HEK293 (cell line): ENCODE data around the gene OOSP2.
"Not testable (repeated sequence)": the region's sequence is repeated elsewhere in the genome, so short reads cannot be mapped to it uniquely, and the experiment has no call there.

Source experiments
- CTCF ChIA-PET: fragments of 350-600 bp; formaldehyde crosslinking; extraction: SDS; loops from one replicate; lab custom pipeline; 2021; ENCODE audit warnings: antibody characterized with exemption; lab: Yijun Ruan, JAX
- POLR2A ChIA-PET: fragments of 300-600 bp; formaldehyde crosslinking; extraction: SDS; loops from one replicate; lab custom pipeline; 2020; ENCODE audit warnings: antibody characterized with exemption, inconsistent platforms; lab: Yijun Ruan, JAX
- H3K27ac ChIP-seq: fragments of 200-500 bp; sonication (Bioruptor generic); 2 replicates; pipeline ENCODE4 v1.5.1; 2014; ENCODE audit warnings: low read depth, low read length, control low read depth, inconsistent platforms; ENCODE audit errors: extremely low read depth
- H3K36me3 ChIP-seq, 2 experiments: fragments of 200-500 bp in 1 of 2; sonication (Bioruptor generic) in 1 of 2; 1 replicate in 1 of 2; 2 replicates in 1 of 2; pipeline ENCODE4 v1.5.1; 2014 to 2017; ENCODE audit warnings: inconsistent platforms in 2 of 2, low read length in 2 of 2; ENCODE audit not compliant: control insufficient read depth in 2 of 2, insufficient read depth in 1 of 2
- H3K4me1 ChIP-seq: fragments of 200-500 bp; sonication (Bioruptor generic); 2 replicates; pipeline ENCODE4 v1.5.1; 2014; ENCODE audit warnings: mild to moderate bottlenecking, low read length, inconsistent platforms; ENCODE audit not compliant: control insufficient read depth, insufficient read depth
- H3K4me3 ChIP-seq: 2 replicates; pipeline ENCODE4 v1.5.1; 2011; ENCODE audit warnings: low read depth, mild to moderate bottlenecking, control low read depth, low read length, moderate library complexity
- H3K9me3 ChIP-seq: fragments of 200-500 bp; sonication (Bioruptor generic); 2 replicates; pipeline ENCODE4 v1.5.1; 2014; ENCODE audit warnings: low read depth, low read length, inconsistent platforms; ENCODE audit not compliant: control insufficient read depth, insufficient read depth
- HOXC10 ChIP-seq: sonication (generic); formaldehyde crosslinking; IDR thresholded peaks from 2 replicates; pipeline ENCODE4 v1.8.1; 2023; ENCODE audit warnings: mild to moderate bottlenecking, missing genetic modification reagents
- ZEB2 ChIP-seq: fragments of 450-650 bp; formaldehyde crosslinking; IDR thresholded peaks from 2 replicates; pipeline ENCODE4 v1.5.1; 2016; ENCODE audit warnings: missing biosample characterization, missing genetic modification characterization
- ZNF112 ChIP-seq: fragments of 450-650 bp; formaldehyde crosslinking; IDR thresholded peaks from 2 replicates; pipeline ENCODE4 v1.5.0; 2017; ENCODE audit warnings: missing biosample characterization, missing genetic modification characterization
- ZNF19 ChIP-seq: fragments of 450-650 bp; formaldehyde crosslinking; IDR thresholded peaks from 2 replicates; pipeline ENCODE4; 2016; ENCODE audit warnings: missing biosample characterization, missing genetic modification characterization, low read depth
- ZNF221 ChIP-seq: fragments of 450-650 bp; formaldehyde crosslinking; IDR thresholded peaks from 2 replicates; pipeline ENCODE4 v1.5.1; 2017; ENCODE audit warnings: missing biosample characterization, missing genetic modification characterization, borderline replicate concordance
- ZNF266 ChIP-seq: fragments of 450-650 bp; formaldehyde crosslinking; IDR thresholded peaks from 2 replicates; pipeline ENCODE4 v1.5.1; 2016; ENCODE audit warnings: missing biosample characterization, missing genetic modification characterization, low read depth
- ZNF404 ChIP-seq: fragments of 450-650 bp; formaldehyde crosslinking; IDR thresholded peaks from 2 replicates; pipeline ENCODE4 v1.5.1; 2017; ENCODE audit warnings: missing biosample characterization, missing genetic modification characterization
- ZNF596 ChIP-seq: fragments of 450-650 bp; IDR thresholded peaks from 2 replicates; pipeline ENCODE4 v1.5.0; 2018; ENCODE audit warnings: missing biosample characterization, mild to moderate bottlenecking, missing genetic modification characterization, moderate library complexity
- ZNF658 ChIP-seq: fragments of 450-650 bp; formaldehyde crosslinking; IDR thresholded peaks from 2 replicates; pipeline ENCODE4; 2016; ENCODE audit warnings: missing biosample characterization, missing genetic modification characterization
- TF ChIP-seq, protein P1 (sequence below): fragments of 450-650 bp; formaldehyde crosslinking; IDR thresholded peaks from 2 replicates; pipeline ENCODE4 v1.5.1; 2017; ENCODE audit warnings: missing biosample characterization, missing genetic modification characterization
- TF ChIP-seq, protein P2 (sequence below): fragments of 450-650 bp; formaldehyde crosslinking; IDR thresholded peaks from 2 replicates; pipeline ENCODE4 v1.5.1; 2016; ENCODE audit warnings: missing biosample characterization, missing genetic modification characterization
- TF ChIP-seq, protein P3 (sequence below): fragments of 450-650 bp; IDR thresholded peaks from 2 replicates; pipeline ENCODE4 v1.5.1; 2018; ENCODE audit warnings: missing biosample characterization, missing genetic modification characterization
- TF ChIP-seq, protein P4 (sequence below): fragments of 450-650 bp; formaldehyde crosslinking; IDR thresholded peaks from 2 replicates; pipeline ENCODE4 v1.5.1; 2016; ENCODE audit warnings: missing biosample characterization, missing genetic modification characterization, low read depth

OOSP2 gene

DNA sequence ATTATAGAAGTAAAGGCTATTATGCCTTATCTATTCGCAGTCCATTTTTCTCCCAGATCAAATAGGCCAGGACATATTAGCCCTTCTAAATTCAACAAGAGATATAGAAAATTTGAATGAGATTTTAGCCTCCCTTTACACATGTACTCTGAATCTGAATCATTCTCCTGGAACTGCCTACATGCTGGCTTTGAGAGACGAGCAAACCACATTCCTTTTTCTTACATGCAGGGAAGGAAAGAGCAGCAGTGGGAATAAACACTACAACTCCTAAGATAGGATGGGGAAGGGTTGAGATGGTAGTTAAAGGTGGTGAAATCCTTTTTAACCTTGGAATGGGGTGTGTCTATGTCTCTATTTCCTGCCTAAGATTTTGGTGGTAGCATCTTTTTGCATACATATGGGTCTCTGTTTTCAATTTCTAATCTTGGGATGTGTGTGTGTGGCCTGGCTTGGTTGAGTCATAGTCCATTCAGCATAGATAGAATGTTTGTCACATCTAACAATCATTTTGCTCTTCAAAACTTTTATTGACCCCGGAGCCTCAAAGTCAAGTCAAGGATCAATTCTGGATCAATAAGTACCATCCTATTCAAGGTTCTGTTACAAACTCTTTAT is 11.1 kb upstream of the OOSP2 start (continued):
- no peak for TF ChIP-seq ZNF221 (tag by site-specific recombination)
- TF ChIP-seq, protein P1, sequence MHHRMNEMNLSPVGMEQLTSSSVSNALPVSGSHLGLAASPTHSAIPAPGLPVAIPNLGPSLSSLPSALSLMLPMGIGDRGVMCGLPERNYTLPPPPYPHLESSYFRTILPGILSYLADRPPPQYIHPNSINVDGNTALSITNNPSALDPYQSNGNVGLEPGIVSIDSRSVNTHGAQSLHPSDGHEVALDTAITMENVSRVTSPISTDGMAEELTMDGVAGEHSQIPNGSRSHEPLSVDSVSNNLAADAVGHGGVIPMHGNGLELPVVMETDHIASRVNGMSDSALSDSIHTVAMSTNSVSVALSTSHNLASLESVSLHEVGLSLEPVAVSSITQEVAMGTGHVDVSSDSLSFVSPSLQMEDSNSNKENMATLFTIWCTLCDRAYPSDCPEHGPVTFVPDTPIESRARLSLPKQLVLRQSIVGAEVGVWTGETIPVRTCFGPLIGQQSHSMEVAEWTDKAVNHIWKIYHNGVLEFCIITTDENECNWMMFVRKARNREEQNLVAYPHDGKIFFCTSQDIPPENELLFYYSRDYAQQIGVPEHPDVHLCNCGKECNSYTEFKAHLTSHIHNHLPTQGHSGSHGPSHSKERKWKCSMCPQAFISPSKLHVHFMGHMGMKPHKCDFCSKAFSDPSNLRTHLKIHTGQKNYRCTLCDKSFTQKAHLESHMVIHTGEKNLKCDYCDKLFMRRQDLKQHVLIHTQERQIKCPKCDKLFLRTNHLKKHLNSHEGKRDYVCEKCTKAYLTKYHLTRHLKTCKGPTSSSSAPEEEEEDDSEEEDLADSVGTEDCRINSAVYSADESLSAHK: no peak
- TF ChIP-seq, protein P2, sequence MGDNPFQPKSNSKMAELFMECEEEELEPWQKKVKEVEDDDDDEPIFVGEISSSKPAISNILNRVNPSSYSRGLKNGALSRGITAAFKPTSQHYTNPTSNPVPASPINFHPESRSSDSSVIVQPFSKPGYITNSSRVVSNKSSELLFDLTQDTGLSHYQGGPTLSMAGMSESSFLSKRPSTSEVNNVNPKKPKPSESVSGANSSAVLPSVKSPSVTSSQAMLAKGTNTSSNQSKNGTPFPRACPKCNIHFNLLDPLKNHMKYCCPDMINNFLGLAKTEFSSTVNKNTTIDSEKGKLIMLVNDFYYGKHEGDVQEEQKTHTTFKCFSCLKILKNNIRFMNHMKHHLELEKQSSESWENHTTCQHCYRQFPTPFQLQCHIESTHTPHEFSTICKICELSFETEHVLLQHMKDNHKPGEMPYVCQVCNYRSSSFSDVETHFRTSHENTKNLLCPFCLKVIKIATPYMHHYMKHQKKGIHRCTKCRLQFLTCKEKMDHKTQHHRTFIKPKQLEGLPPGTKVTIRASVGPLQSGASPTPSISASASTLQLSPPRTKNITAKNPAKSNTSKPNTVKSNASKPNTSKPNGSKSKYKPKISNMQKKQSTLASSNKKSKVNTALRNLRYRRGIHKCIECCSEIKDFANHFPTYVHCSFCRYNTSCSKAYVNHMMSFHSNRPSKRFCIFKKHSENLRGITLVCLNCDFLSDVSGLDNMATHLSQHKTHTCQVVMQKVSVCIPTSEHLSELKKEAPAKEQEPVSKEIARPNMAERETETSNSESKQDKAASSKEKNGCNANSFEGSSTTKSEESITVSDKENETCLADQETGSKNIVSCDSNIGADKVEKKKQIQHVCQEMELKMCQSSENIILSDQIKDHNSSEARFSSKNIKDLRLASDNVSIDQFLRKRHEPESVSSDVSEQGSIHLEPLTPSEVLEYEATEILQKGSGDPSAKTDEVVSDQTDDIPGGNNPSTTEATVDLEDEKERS (tag by site-specific recombination): no peak
- TF ChIP-seq, all 188 proteins: peak for 0

DNA sequence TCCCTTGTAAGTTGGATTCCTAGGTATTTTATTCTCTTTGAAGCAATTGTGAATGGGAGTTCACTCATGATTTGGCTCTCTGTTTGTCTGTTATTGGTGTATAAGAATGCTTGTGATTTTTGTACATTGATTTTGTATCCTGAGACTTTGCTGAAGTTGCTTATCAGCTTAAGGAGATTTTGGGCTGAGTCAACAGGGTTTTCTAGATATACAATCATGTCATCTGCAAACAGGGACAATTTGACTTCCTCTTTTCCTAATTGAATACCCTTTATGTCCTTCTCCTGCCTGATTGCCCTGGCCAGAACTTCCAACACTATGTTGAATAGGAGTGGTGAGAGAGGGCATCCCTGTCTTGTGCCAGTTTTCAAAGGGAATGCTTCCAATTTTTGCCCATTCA is 10.2 kb downstream of the OOSP2 start:
- H3K4me1 ChIP-seq, CTCF ChIA-PET, H3K4me3 ChIP-seq, H3K36me3 ChIP-seq, H3K9me3 ChIP-seq, H3K27ac ChIP-seq: not testable (repeated sequence)
- POLR2A ChIA-PET: interaction anchor here (0.7 kb wide), 1 partner anchor 39 kb away, joined by 3 read pairs; no protein-coding TSS in a partner anchor

DNA sequence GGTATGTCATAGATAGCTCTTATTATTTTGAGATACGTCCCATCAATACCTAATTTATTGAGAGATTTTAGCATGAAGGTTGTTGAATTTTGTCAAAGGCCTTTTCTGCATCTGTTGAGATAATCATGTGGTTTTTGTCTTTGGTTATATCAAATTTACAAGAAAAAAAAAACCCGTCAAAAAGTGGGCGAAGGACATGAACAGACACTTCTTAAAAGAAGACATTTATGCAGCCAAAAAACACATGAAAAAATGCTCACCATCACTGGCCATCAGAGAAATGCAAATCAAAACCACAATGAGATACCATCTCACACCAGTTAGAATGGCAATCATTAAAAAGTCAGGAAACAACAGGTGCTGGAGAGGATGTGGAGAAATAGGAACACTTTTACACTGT is 10.6 kb downstream of the OOSP2 start:
- CTCF ChIA-PET, H3K27ac ChIP-seq, H3K4me1 ChIP-seq, H3K36me3 ChIP-seq, H3K4me3 ChIP-seq, H3K9me3 ChIP-seq: not testable (repeated sequence)
- POLR2A ChIA-PET: interaction anchor here (0.7 kb wide), 1 partner anchor 40 kb away, joined by 3 read pairs; no protein-coding TSS in a partner anchor

DNA sequence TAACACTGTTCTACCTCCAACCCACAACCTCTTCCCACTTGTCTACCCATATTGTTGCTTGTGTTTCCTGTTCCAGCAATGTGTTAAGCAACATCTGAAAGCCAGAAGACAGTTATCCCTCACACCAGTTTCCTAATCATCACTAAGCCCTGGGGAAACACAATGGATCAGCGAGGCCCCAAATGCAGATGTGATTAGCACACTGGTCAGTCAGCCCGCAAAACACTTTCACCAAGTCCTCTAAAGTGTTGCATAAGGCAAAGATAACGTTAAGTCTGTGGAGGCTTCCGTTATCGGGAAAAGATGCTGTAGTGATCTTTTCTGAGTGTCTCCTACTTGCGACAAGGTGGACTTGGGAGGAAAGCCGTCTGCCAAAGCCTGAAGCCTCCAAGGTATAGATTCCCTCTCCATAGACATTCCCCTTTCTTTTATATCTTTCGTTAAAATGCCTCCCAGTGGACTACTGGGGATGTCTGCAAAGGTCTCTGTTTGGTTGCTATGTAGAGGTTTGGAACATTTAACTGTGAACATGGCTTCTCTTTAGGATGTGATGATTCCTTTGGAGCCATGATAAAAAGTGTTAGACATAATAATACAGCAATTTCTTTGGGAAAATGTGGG is 16.2 kb downstream of the OOSP2 start, which contains the start of gene MS4A3:
MS4A3 (plus strand) TSS at position 317 of the 621 bp plus-strand sequence. CDS start 4,496 bp downstream, outside the sequence.
- POLR2A ChIA-PET: no interaction called here
- no peak for TF ChIP-seq ZNF658 (tag by site-specific recombination)
- TF ChIP-seq, protein P3, sequence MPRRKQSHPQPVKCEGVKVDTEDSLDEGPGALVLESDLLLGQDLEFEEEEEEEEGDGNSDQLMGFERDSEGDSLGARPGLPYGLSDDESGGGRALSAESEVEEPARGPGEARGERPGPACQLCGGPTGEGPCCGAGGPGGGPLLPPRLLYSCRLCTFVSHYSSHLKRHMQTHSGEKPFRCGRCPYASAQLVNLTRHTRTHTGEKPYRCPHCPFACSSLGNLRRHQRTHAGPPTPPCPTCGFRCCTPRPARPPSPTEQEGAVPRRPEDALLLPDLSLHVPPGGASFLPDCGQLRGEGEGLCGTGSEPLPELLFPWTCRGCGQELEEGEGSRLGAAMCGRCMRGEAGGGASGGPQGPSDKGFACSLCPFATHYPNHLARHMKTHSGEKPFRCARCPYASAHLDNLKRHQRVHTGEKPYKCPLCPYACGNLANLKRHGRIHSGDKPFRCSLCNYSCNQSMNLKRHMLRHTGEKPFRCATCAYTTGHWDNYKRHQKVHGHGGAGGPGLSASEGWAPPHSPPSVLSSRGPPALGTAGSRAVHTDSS (tag by site-specific recombination): no peak
- TF ChIP-seq, all 188 proteins: peak for 0
- no peak within 1 kb of the TSS for H3K27ac ChIP-seq
- CTCF ChIA-PET: no interaction called here
- H3K4me3 ChIP-seq: no peak within 1 kb of the TSS
- no peaks in the 10 kb centered on the region for H3K36me3 ChIP-seq
- no peaks in the 10 kb centered on the region for H3K9me3 ChIP-seq
- no peaks in the 10 kb centered on the region for H3K4me1 ChIP-seq

DNA sequence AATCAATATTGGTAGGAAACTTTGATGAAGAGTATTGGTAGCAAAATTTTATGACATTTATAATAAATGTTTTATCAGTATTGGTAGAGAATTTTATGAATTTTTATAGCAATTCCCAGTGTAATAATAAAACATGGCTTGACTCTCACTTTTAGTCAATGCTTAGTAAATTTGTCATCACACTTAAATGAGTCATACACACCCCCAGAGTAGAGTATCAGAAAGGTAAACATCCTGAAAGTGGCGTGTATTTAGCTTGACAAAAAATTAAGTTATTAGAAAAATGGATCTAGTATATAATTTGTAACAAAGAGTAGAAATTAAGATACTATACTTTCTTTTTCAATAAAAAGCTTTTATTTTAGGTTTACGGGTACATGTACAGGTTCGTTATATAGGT is 18.8 kb downstream of the OOSP2 start:
- ChIA-PET CTCF (no interaction called here), POLR2A (no interaction called here)
- H3K9me3 ChIP-seq: no peaks in the 10 kb centered on the region
- H3K36me3 ChIP-seq: no peaks in the 10 kb centered on the region
- H3K27ac ChIP-seq: no peak overlapping the region
- H3K4me1 ChIP-seq: no peaks in the 10 kb centered on the region
- H3K4me3 ChIP-seq: no peak overlapping the region
- no peak for TF ChIP-seq ZNF596
- TF ChIP-seq ZNF19 (tag by site-specific recombination): no peak
- TF ChIP-seq ZNF266: no peak
- TF ChIP-seq, protein P4, sequence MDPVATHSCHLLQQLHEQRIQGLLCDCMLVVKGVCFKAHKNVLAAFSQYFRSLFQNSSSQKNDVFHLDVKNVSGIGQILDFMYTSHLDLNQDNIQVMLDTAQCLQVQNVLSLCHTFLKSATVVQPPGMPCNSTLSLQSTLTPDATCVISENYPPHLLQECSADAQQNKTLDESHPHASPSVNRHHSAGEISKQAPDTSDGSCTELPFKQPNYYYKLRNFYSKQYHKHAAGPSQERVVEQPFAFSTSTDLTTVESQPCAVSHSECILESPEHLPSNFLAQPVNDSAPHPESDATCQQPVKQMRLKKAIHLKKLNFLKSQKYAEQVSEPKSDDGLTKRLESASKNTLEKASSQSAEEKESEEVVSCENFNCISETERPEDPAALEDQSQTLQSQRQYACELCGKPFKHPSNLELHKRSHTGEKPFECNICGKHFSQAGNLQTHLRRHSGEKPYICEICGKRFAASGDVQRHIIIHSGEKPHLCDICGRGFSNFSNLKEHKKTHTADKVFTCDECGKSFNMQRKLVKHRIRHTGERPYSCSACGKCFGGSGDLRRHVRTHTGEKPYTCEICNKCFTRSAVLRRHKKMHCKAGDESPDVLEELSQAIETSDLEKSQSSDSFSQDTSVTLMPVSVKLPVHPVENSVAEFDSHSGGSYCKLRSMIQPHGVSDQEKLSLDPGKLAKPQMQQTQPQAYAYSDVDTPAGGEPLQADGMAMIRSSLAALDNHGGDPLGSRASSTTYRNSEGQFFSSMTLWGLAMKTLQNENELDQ (tag by site-specific recombination): no peak
- no peak for TF ChIP-seq ZEB2 (tag by site-specific recombination)
- no peak for TF ChIP-seq ZNF404 (tag by site-specific recombination)
- TF ChIP-seq ZNF658 (tag by site-specific recombination): no peak
- no peak for TF ChIP-seq HOXC10
- TF ChIP-seq ZNF112 (tag by site-specific recombination): no peak
